ENCODE measurements around the gene OR2AT4.

GRCh38 chr11:75144716-75145014 is 48.0 kb upstream of the OR2AT4 start:
- TF ChIP-seq CTCF (IDR thresholded peaks at IDR 0.05) (no peak), POLR2AphosphoS5 (IDR thresholded peaks at IDR 0.05; ENCODE audit: low read depth, low read length) (no peak), REST (IDR thresholded peaks at IDR 0.05; ENCODE audit: insufficient read depth in 1 of 2, low read depth in 2 of 2, low read length in 1 of 2) (no peak)
